HUES6 (cell line): ENCODE results near the gene EXTL1.
A peak's percentile ranks its signal among the peaks of the same experiment; 100 is the strongest.
"Not testable (repeated sequence)": the region's sequence is repeated elsewhere in the genome, so short reads cannot be mapped to it uniquely, and the experiment has no call there.

Source experiments
- H3K27ac ChIP-seq: 2 replicates; pipeline ENCODE4 v1.7.0; 2013; ENCODE audit warnings: low read depth, mild to moderate bottlenecking, low read length, inconsistent platforms
- H3K27me3 ChIP-seq: 2 replicates; pipeline ENCODE4 v1.6.1; 2013; ENCODE audit warnings: low read length; ENCODE audit not compliant: control insufficient read depth, insufficient read depth
- H3K36me3 ChIP-seq: 2 replicates; pipeline ENCODE4 v1.6.1; 2013; ENCODE audit warnings: low read length; ENCODE audit not compliant: control insufficient read depth, insufficient read depth
- H3K4me1 ChIP-seq: 2 replicates; pipeline ENCODE4 v1.6.1; 2013; ENCODE audit warnings: low read length; ENCODE audit not compliant: control insufficient read depth, insufficient read depth
- H3K4me3 ChIP-seq: 2 replicates; pipeline ENCODE4 v1.5.1; 2013; ENCODE audit warnings: low read depth, low read length
- H3K9ac ChIP-seq: one replicate; pipeline ENCODE4 v1.6.1; 2013; ENCODE audit warnings: mild to moderate bottlenecking, low read length
- H3K9me3 ChIP-seq: 2 replicates; pipeline ENCODE4 v1.6.1; 2013; ENCODE audit warnings: low read depth, low read length; ENCODE audit not compliant: control insufficient read depth, insufficient read depth

The EXTL1 gene, protein sequence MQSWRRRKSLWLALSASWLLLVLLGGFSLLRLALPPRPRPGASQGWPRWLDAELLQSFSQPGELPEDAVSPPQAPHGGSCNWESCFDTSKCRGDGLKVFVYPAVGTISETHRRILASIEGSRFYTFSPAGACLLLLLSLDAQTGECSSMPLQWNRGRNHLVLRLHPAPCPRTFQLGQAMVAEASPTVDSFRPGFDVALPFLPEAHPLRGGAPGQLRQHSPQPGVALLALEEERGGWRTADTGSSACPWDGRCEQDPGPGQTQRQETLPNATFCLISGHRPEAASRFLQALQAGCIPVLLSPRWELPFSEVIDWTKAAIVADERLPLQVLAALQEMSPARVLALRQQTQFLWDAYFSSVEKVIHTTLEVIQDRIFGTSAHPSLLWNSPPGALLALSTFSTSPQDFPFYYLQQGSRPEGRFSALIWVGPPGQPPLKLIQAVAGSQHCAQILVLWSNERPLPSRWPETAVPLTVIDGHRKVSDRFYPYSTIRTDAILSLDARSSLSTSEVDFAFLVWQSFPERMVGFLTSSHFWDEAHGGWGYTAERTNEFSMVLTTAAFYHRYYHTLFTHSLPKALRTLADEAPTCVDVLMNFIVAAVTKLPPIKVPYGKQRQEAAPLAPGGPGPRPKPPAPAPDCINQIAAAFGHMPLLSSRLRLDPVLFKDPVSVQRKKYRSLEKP

GRCh38 chr1:26021647-26022403 lies at the start of gene EXTL1:
Gene EXTL1, plus strand, starts transcription at chr1:26021775. Its CDS starts 872 bp downstream, at chr1:26022647.
- H3K9ac ChIP-seq, result peak within 1 kb of the TSS; percentile 29

DNA sequence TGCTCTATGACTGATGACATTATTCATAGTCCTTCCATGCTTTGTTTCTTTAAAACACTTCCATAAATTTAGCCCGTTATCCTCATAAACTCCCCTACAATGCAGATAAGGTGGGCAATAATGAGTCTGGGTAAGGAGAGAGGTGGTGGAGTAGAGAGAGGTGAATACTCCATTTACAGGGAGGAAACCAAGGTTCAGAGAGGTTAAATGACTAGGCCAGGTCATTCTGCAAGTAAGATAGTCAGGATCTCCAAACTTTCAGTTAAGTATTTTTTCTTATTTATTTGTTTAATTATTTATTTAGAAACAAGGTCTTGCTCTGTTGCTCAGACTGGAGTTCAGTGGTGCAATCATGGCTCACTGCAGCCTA lies 49.8 kb upstream of the EXTL1 start:
- H3K9me3 ChIP-seq, result no peaks in the 10 kb centered on the region
- peaks cover 66% of the 10 kb centered on the region for H3K36me3 ChIP-seq
- peaks cover 6% of the 10 kb centered on the region; the same call in 1 of the 2 replicates for H3K4me1 ChIP-seq
- no peak overlapping the region for H3K9ac ChIP-seq
- H3K4me3 ChIP-seq, result no peak overlapping the region
- no peaks in the 10 kb centered on the region for H3K27me3 ChIP-seq
- H3K27ac ChIP-seq, result no peak overlapping the region

More at GRCh38 chr1:26021647-26022403, at the start of gene EXTL1:
- Histone ChIP-seq H3K9me3 (no peaks in the 10 kb centered on the region), H3K4me3 (peak within 1 kb of the TSS; percentile 62), H3K36me3 (no peaks in the 10 kb centered on the region), H3K4me1 (peaks cover 23% of the 10 kb centered on the region), H3K27me3 (no peaks in the 10 kb centered on the region), H3K27ac (no peak within 1 kb of the TSS)

- H3K36me3 ChIP-seq, result peaks cover 59% of the 10 kb centered on the region
- no peak overlapping the region for H3K27ac ChIP-seq
Observed at GRCh38 chr1:25973610-25974321, 47.8 kb upstream of the EXTL1 start.

GRCh38 chr1:25977801-25978200 lies 43.8 kb upstream of the EXTL1 start:
- H3K4me3 ChIP-seq, result no peak overlapping the region
- H3K9ac ChIP-seq, result no peak overlapping the region
- no peaks in the 10 kb centered on the region for H3K4me1 ChIP-seq
- H3K27me3 ChIP-seq, result no peaks in the 10 kb centered on the region
- no peaks in the 10 kb centered on the region for H3K9me3 ChIP-seq
- H3K27ac ChIP-seq, result no peak overlapping the region
- H3K36me3 ChIP-seq, result peaks cover 59% of the 10 kb centered on the region

More at GRCh38 chr1:25973610-25974321, 47.8 kb upstream of the EXTL1 start:
- Histone ChIP-seq H3K4me3 (no peak overlapping the region), H3K4me1 (peaks cover 6% of the 10 kb centered on the region; the same call in 1 of the 2 replicates), H3K9ac (no peak overlapping the region), H3K27me3 (no peaks in the 10 kb centered on the region), H3K9me3 (no peaks in the 10 kb centered on the region)

GRCh38 chr1:25978403-25978802 lies 43.2 kb upstream of the EXTL1 start:
- Histone ChIP-seq H3K9ac (no peak overlapping the region), H3K27me3 (no peaks in the 10 kb centered on the region), H3K27ac (no peak overlapping the region), H3K4me1 (no peaks in the 10 kb centered on the region), H3K9me3 (no peaks in the 10 kb centered on the region), H3K36me3 (peaks cover 59% of the 10 kb centered on the region), H3K4me3 (no peak overlapping the region)

- no peaks in the 10 kb centered on the region for H3K9me3 ChIP-seq
- H3K4me3 ChIP-seq, result no peak overlapping the region
- no peak overlapping the region for H3K27ac ChIP-seq
- no peaks in the 10 kb centered on the region for H3K4me1 ChIP-seq
- H3K36me3 ChIP-seq, result peaks cover 59% of the 10 kb centered on the region
- H3K27me3 ChIP-seq, result no peaks in the 10 kb centered on the region
- H3K9ac ChIP-seq, result no peak overlapping the region
Observed at GRCh38 chr1:25979210-25979609, 42.4 kb upstream of the EXTL1 start.

- Histone ChIP-seq H3K4me3 (no peak overlapping the region), H3K4me1 (no peaks in the 10 kb centered on the region), H3K9ac (no peak overlapping the region), H3K9me3 (no peaks in the 10 kb centered on the region), H3K27ac (no peak overlapping the region), H3K27me3 (no peaks in the 10 kb centered on the region), H3K36me3 (peaks cover 53% of the 10 kb centered on the region)
Observed at GRCh38 chr1:25985171-25985570, 36.4 kb upstream of the EXTL1 start.

GRCh38 chr1:25985670-25986069 lies 35.9 kb upstream of the EXTL1 start:
- H3K27ac ChIP-seq, result no peak overlapping the region
- H3K9ac ChIP-seq, result no peak overlapping the region
- H3K9me3 ChIP-seq, result no peaks in the 10 kb centered on the region
- H3K27me3 ChIP-seq, result no peaks in the 10 kb centered on the region
- H3K4me1 ChIP-seq, result no peaks in the 10 kb centered on the region
- H3K4me3 ChIP-seq, result no peak overlapping the region
- H3K36me3 ChIP-seq, result peaks cover 58% of the 10 kb centered on the region

DNA sequence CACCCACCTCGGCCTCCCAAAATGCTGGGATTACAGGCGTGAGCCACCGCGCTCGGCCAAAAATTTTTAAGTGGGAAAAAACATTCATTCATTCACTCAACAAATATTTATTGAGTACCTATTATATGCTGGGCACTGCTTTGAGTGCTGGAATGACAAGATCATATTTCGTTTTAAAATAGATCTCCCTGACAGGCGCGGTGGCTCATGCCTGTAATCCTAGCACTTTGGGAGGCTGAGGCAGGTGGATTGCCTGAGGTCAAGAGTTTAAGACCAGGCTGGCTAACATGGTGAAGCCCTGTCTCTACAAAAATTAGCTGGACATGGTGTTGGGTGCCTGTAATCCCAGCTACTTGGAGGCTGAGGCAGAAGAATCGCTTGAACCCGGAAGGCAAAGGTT lies 34.8 kb upstream of the EXTL1 start:
- H3K36me3 ChIP-seq, result peaks cover 54% of the 10 kb centered on the region
- H3K27me3 ChIP-seq, H3K9ac ChIP-seq, H3K4me1 ChIP-seq, H3K9me3 ChIP-seq, H3K4me3 ChIP-seq, H3K27ac ChIP-seq: not testable (repeated sequence)

GRCh38 chr1:25987951-25988350 lies 33.6 kb upstream of the EXTL1 start:
- no peaks in the 10 kb centered on the region for H3K27me3 ChIP-seq
- H3K27ac ChIP-seq, result no peak overlapping the region
- no peak overlapping the region for H3K4me3 ChIP-seq
- no peaks in the 10 kb centered on the region for H3K4me1 ChIP-seq
- H3K9me3 ChIP-seq, result no peaks in the 10 kb centered on the region
- peaks cover 43% of the 10 kb centered on the region for H3K36me3 ChIP-seq
- H3K9ac ChIP-seq, result no peak overlapping the region
